Inflammatory macrophage treated with lipopolysaccharide for 1 hour (primary cell): ENCODE data around the gene TLE2.

ENCODE experiments used
- DNase-seq, 2 donors: peaks; one replicate each; pipeline ENCODE4 v3.0.0-alpha.2; 2020 to 2022

TLE2 gene

DNA sequence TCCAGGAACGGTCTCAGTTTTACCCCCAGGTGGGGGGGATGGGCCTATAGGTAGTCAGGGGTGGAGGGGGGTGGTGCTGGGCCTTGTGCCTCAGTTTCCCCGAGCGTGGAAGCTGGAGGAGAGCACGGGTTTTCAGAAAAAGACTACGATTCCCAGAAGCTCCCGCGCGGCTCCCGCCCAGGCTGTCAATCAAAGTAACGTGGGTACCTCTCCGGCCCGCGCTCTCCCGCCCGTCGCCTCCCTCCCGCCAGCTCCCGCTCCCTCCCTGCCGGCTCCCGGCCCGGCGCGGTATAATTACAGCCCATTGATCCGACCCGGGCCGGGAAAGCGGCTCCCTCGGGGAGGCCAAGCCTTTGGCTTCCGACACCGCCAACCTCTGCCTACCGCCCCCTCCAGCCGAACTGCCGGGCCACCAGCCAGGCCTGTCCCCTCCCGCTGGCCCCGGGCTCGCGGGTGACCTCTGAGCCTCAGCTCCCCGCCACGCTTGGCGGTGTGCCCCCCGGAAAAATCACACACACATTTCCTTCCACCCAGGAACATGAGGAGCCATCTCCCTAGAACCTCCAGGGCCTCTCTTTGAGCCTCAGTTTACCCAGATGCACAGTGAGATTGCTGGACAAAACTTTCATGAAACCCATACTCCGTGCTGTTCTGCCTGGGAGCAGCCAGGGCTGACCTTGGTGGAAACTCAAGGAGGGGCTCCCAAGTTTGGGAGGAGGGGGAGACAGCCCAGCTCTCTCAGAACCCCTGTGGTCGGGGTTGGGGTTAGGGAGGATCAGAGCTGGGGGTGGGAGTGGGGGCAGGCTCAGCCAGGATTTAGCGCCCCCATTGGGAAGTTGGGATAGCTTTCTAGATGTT, 7.3 kb upstream of the TLE2 start:
- DNase-seq: peak; percentile 70 to 96

DNA sequence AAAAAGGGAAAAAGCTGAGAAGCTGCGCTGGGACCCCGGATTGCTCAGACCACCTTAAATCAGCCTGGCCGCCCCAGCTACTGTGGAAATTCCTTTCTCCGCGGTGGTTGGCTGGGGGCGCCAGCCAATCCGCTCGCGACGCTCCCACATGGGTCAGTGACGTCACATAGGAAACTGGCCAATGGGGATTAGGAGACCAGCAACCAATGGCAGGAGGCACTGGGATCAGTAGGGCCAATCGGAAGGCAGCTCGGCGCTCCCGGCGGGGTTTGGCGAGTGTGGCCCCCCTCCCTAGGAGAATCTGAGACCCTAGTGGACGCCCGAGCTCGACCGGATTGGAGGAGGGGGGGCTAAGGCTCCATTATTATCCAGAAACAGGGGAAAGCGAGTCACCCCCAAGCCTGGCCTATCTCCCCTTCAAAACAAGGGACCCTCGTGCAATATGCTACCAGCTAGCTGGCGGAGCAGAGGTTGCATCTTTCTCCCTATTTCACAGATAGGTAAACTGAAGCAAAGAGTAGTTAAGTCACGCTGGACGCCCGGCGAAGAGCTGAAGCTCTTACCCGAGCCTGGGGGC, 6.5 kb upstream of the TLE2 start:
- peak; percentile 96 to 100 for DNase-seq

DNA sequence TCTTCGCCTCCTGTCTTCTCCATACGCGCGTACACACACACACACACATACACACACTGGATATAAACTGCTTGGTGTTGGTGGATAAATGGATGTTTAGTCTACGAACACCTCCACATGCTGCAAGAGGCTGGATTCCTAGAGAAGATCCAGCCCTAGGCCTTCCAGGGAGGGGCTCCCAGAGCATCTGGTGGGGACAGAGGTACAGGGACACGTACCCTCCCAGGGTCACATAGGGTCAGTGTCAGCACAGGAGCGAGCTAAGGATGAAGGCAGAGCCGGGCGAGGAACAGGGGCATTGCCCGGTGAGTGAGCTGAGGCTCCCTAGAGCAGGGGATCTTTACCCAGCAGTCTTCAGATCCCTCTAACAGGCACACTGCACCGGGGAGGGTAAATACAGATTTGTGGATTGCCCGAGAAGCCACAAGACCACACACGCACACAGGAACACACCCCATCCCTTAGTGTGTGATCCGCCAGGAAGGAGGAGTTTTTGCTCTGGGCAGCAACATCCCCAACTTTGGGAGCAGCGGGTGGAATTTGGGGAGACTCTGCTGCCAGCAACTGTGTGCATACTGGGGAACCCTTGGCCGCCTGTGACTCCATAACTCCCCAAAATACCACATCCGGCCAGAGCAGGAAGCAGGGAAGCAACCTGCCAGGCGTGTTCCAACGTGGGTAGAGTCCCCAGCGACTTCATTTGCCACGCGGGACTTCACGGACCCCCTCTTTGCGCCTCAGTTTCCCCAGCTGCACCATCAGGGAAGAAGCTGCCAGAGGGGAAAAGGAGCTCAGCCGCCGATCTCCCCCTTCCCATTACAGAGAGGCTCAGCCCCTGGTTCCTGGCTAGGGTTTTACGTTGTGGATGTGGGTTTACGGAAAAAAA, 5.8 kb upstream of the TLE2 start:
- peak; percentile 22 to 30 for DNase-seq

DNA sequence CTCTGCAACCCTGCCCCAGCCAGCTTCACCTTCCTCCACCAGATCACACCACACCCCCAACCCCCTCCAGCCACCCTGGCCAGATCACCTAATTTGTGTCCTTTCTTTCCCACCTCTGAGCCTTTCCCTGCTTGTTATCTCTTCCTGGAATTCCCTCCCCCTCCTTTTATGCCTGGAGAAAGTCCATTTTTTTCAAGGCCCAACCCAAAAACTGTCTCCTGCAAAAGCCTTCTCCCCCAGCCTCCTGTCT, 5.3 kb upstream of the TLE2 start:
- DNase-seq: no peak

DNA sequence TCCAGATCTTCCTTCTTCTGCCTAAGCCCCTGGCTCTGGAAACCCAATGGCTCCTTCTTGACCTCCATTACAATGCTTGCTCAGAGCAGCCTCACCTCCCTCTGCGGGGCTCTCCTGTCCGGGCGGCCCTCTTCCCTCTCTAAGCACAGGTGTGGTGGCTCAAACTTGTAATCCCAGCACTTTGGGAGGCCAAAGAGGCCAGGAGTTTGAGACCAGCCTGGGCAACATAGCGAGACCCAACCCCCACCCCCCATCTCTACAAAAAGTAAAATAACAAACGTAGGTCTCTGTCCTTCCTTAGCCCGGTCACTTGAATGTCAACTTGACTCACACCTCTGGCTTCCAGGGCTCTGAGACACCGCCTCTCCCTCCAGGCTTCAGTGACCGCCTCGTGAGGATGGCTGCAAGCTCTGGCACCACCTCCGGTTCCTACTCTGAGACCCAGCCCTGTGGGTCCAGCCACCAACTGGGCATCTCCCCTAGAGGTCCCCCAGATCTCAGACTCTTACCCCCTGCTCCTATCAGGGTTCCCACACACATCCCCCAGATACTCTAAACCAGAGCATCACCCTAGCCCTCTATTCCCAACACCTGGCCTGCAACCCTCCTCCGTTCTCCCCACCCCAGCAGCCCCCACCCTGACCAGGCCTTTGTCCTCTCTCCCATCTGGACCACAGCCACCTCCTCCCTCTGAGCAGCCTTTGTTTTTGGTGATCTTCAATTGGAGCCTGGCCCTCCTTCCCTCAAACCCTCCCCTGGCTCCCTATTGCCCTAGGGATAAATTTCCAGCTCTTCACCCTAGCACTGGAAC, 4.7 kb upstream of the TLE2 start:
- no peak for DNase-seq

DNA sequence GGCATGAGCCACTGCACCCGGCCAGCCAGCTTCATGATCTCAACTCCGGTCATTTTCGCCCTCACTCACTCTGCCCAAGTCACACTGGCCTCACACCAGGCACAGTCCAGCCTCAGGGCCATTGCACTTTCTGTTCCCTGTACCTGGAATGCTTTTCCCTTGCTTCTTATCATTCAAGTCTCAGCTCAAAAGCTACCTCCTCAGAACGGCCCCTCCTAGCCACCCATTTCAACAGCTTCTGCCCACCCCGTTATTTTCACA, 2.5 kb upstream of the TLE2 start:
- no peak for DNase-seq

DNA sequence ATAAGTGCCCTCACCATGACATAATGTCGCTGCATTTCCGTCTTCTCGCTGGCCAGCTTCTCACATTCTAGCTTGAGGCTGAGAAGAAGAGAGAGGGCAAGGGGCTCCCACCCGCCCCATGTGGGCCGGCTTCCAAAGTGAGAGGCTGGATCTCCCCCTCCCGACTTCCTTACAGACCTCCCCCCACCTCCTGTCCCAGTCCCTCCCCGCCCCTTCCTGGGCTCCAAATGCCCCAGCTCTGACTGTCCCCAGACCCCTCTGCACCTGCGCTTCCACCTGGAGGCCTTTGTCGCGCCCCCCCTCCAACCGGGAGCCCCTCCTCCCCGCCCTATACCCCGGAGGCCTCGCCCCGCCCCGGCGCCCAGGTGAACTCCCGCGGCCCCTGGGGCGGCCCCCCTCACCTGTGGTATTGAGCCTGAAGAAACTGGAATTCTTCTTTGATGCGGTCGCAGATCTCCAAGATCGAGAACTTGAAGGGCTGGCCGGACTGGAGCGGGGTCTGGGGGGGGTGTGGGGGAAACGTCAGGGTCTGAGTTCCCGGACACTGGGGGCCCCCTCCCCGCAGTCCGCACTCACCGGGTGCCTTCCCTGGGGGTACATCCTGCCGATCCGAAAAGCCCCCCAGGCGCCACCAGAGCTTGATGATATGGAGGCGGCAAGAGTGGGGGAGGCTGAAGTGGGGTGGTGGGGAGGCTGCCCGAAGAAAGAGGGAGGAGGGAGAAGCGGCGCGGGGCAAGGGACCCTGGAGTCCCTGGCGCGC, 595 bp downstream of the TLE2 start:
- DNase-seq: no peak

DNA sequence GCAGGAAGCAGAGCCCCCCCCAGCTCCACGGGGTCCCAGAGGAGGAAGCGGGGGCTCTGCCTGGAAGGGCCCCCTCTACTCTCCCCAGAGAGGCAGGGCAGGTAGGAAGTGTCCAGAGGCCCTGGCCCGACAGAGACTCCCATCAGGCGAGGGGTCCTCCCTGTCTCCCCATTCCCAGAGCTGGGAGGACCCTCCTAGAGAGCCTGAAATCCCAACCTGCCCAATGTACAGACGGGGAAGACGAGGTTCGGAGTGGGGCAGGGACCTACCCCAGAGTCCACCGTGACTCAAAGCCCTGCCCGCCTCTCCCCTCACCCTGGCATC, 1.1 kb downstream of the TLE2 start:
- no peak for DNase-seq

DNA sequence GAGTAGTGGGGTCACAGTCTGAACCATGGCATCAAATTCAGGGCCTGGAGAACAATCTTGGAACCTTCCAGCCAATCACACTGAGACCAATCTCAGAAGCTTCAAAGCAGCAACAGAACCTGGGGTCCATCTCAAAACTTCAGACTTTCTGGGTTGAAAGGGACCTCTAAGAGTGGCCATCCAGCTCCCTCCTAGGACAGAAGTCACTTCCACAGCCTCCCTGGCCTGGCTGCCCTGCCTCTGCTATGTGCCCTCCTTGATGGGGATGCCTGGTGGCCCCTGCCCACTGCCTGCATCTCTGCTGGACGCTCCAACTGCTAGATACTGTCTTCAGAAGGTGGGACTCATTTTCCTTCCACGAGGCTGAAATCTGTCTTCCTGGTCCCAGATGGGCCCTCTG, 1.8 kb downstream of the TLE2 start:
- DNase-seq: no peak

DNA sequence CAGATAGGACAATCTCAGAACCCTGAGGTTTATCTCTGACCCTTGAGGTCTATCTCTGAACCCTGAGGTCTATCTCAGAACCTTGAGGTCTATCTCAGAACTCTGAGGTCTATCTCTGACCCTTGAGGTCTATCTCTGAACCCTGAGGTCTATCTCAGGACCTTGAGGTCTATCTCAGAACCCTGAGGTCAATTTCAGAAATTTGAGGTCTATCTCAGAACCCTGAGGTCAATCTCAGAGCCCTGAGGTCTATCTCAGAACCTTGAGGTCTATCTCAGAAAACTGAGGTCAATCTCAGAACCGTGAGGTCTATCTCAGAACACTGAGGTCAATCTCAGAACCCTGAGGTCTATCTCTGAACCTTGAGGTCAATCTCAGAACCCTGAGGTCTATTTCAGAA, 2.3 kb downstream of the TLE2 start:
- no peak for DNase-seq

DNA sequence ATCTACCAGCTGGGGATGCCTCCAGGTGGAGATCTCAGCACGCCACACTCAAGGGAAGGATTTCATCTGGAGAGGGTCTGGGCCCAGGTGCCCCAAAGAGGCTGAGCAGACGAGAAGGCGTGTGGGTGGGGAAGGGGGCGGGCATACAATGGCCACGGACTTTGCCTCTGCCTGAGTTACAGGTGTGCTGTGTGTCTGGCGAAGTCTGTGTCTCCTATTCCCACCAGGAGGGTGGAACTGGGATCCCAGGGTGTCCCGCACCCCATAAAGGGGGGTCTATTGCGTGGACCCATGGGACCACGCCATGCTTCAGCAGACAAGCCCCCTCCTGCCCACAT, 3.6 kb downstream of the TLE2 start:
- no peak for DNase-seq

DNA sequence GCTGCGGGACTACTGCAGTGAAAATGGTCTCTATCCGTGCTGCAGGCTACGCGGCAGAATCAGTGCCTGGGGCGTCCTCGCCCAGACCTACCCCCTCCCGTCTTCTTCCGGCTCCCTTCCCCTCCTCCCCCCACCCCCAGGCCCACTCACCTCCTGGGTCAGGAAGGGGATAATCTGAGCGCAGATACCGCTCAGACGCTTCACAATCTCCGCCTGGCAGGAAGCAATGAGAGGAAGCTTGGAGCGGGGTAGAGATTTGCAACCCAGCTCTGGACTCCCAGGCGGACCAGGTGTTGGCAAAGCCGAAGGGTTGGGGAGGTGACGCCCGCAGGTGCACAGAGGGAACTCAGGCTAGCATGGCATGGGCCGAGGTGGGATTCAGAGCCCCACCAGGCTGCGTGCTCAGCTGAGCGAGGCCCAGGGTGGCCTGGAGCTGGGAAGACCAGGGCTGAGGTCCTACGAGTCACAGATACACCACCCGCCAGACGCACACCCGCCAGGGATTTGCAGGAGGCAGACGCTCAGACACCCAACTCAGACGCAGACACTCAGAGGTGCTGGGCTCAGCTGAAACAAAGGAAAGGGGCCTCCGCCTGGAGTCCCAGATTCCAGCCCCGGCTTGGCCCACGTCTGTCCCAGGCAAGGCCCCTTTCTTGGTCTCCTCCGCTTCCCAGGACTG, 4.1 kb downstream of the TLE2 start:
- DNase-seq: no peak

DNA sequence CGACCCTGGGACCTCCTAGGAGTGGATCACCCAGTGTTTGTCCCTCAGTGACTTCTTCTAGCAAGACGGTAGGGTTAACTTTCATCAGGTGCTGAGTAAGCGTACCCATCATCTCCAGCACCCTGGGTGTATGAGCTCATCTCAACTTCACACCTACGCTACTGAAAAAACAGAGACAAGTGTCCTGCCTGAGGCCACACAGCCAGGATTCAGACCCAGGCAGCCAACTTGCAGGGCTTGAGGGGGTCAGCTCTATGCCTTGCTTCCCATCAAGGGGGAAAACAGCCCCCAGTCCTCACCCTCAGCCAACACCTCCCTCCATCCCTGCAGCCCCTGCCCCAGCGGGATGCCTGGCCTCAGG, 4.6 kb downstream of the TLE2 start:
- no peak for DNase-seq

DNA sequence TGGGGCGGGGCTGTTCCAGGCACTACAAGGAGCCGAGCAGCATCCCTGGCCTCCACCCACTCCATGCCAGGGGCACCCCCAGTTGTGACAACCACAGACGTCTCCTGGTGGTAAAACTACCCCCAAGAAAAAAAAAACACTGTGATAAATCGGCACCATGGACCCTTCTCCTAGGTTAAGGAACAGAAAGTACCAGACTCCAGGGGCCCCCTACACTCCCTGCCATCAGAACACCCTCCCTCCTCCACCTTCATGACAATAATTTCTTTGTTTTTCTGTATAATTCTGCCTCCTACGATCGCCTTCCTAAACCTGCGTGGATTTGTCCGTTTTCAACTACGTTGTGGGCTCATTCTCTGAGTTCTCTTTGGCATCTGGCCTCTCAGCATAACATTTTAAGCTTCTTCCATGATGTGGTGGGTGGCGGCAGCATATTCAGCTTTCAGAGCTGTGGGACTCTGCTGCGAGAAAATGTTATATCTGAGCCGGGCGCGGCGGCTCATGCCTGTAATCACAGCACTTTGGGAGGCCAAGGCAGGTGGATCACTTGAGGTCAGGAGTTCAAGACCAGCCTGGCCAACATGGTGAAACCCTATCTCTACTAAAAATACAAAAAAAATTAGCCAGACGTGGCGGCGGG, 8.6 kb downstream of the TLE2 start:
- DNase-seq: no peak

DNA sequence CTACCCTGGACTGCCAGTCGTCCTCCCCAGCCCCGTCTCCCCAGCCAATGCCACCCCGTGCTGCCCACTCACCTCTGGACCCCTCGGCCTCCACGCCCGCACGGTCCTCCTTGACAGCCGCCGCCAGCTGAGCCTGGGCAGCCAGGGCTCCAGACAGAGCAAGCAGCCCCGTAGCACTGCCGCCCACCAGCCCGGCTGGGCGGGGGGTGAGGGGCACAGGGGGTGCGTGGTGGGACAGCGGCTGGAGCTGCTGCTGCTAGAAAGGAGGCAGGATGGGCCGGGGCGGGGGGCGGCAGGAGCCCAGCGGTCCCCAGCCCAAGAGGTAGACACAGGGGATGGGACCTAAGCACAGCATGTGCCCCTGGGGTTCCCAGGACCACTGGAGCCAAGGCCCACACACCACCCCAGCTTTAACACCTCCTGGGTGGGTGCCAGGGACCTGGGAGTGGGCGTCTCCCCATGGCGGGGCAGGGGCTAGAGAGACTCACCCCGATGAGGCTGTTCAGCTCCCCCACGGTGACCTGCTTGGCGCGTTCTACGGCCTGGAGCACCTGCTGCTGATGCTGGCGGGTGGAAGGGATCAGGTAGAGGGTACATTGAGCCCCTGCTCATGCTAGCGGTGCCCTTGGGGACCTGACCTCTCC, 9.7 kb downstream of the TLE2 start:
- no peak for DNase-seq

DNA sequence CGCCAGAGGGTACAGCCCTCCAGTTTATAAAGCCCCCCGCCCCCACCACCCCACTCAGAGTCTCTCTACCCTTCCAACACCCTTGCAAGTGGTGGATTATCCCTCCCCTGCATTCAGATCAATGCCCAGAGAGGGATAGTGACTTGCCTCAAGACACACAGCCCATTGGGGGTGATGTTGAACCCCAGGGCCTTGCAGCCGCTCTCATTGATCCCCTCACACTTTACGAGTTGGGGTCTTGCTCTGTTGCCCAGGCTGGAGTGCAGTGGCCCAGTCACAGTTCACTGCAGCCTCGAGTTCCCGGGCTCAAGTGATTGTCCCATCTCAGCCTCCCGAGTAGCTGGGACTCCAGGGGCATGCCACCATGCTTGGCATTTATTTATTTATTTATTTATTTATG, 11.2 kb downstream of the TLE2 start:
- DNase-seq: no peak

DNA sequence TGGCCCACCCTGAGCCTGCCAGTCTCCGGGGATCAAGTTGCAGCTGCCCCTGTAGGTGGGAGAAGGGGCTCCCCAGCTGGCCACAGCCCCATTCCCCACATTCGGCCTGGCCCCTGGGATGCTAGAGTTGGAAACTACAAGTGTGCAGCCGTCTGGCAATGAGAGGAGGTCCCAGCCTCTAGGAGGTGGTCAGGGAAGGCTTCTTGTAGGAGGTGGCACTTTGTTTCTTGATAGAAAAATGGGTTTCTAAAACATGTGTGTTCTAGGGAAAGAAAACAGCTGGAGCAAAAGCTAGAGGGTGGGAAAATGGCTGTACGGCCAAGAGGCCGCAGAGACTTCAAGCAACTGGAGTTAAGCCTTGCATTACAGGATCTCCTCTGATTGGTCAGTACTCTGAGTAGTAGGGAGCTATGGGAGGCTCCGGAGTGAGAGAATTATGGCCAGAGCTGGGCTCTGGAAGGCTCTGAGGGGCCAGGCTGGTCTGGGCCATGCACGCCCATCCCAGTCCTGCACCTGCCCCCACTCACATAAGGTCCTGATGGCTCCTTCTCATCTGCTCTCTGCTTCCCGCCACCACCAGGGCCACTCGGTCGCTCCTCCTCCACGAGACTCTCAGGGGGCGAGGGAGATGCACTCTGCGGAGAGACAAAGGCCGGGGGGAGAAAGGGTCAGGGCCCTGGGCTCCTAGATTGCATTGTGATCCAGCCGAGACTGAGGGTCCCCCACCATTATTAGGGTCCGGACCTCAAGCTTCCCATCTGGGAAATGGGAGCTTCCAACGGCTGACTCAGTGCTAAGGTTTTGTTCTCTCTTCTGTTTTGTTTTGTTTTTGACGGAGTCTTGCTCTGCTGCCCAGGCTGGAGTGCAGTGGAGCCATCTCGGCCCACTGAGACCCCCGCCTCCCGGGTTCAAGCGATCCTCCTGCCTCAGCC, 13.7 kb downstream of the TLE2 start:
- no peak for DNase-seq

DNA sequence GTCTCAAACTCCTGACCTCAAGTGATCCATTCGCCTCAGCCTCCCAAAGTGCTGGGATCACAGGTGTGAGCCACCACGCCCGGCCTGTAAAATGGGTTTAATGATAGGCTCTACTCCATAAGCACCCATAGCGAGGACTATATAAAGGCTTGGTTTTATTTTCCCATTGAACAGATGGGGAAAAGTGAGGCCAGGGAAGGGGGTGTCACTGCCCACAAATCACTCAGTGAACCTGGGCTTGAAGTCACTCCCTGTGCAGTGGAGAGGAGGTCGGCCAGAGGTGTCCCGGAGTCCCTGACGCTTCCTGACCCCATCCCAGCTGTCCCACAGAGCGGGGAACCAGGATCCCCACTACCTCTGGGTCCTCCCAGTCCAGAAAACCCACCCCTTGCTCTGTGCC, 14.9 kb downstream of the TLE2 start:
- no peak for DNase-seq

DNA sequence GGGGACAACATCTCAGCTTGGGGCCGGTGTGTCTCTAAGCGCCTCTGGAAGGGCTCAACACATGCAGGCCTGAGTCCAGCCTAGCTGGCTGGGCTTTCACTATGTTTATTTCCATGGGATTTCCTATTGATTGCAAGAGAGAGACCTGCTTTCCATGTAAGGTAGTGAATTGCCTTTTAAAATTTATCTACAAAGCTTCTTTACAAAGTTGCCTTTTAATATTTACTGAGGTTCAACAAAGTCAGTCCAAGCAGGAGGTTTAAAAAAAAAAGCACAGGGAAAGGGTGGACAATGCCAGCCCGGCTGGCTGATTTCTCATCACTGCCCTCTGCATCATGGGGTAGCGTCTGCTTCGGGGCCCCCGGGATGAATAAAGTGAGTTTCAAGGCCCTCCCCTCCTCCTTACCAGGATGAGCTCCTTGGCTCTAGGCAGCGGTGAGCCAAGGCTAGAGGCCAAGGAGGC, 15.8 kb downstream of the TLE2 start:
- no peak for DNase-seq

DNA sequence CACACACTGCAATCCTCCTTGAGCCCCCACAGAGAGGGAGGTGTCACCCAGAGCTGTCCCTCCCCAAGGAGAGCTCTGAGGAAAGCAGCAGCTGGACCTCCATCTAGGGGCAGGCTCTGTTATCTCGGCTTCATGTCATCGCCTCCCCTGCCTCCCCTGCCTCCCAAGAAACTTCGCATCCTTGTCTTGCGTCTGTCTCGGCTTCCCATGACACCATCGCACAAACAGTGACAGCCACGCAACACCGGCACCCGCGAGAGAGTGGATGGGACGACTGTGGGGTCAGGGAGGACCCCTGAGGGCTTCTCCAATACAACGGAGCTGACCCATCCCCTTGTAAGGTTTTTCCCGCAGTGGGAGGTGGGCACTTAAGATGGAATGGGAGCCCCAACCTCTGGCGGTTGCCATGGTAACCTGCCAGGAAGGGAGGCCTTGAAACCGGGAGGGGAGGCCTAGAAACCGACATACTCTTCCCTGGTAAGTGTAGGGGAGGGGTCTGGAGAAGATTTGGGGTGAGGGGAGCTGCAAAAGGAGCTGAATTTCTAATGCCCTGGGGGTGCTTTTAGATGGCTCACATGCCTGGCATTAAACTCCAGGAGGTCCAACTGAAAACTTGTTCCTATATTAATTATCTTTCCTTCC, 16.3 kb downstream of the TLE2 start:
- DNase-seq: no peak
